Urinary bladder (tissue), 4 donors: ENCODE measurements around the gene FHOD1. TPM values are rescaled to one million over a fixed set of nuclear protein-coding genes. Genes with fewer than 3 reads are reported as not detected.

Experiments used
- DNase-seq: peaks from one replicate; pipeline ENCODE4 v3.0.0-alpha.2; 2015; ENCODE audit errors: extremely low spot score
- H3K27ac ChIP-seq: one replicate; pipeline ENCODE4 v1.5.1; 2013; ENCODE audit warnings: low read depth, mild to moderate bottlenecking, moderate library complexity
- H3K36me3 ChIP-seq: one replicate; pipeline ENCODE4 v1.6.1; 2013; ENCODE audit warnings: mild to moderate bottlenecking, moderate library complexity; ENCODE audit not compliant: insufficient read depth
- H3K4me1 ChIP-seq: one replicate; pipeline ENCODE4 v1.6.1; 2013; ENCODE audit warnings: mild to moderate bottlenecking, moderate library complexity; ENCODE audit not compliant: insufficient read depth
- H3K4me3 ChIP-seq: one replicate; pipeline ENCODE4 v1.5.1; 2013; ENCODE audit warnings: low read depth, low read length
- WGBS: extraction: QIAGEN DNeasy Blood & Tissue Kit; methylation state at CpG from one replicate; pipeline ENCODE4 v1.1.7; 2013; 5-methylcytosine and 5-hydroxymethylcytosine counted together
- polyA plus RNA-seq: library from polyadenylated mRNA; stranded (reverse); fragments of 200-250 nt; gene quantifications from one replicate; pipeline ENCODE4 v1.2.3, GENCODE V29; 2013
- total RNA-seq: library from RNA; depleted of rRNA; stranded (reverse); fragments of >200 nt; gene quantifications from one replicate; pipeline ENCODE4 v1.2.3, GENCODE V29; 2014
- donor health status: healthy with polysubstance abuse.
- donor health status: healthy.

FHOD1 gene
- total and polyA plus RNA-seq, 2 donors = 7.5 to 16.4 TPM

GRCh38 chr16:67238806-67239470 lies 8.3 kb downstream of the FHOD1 start:
- no peak for DNase-seq
- Histone ChIP-seq H3K36me3 (no peaks in the 10 kb centered on the region), H3K4me1 (no peaks in the 10 kb centered on the region), H3K4me3 (no peak overlapping the region), H3K27ac (no peak overlapping the region)
- WGBS = 90% methylated on average over 9 of the region's 9 CpGs

GRCh38 chr16:67238278-67238575 lies 9.1 kb downstream of the FHOD1 start:
- H3K36me3 ChIP-seq = no peaks in the 10 kb centered on the region
- no peak overlapping the region for H3K27ac ChIP-seq
- 96% methylated on average over 3 of the region's 3 CpGs for WGBS
- H3K4me3 ChIP-seq = no peak overlapping the region
- DNase-seq = no peak
- H3K4me1 ChIP-seq = no peaks in the 10 kb centered on the region

GRCh38 chr16:67237396-67238277 lies 9.6 kb downstream of the FHOD1 start:
- Histone ChIP-seq H3K4me3 (no peak overlapping the region), H3K36me3 (no peaks in the 10 kb centered on the region), H3K27ac (no peak overlapping the region), H3K4me1 (no peaks in the 10 kb centered on the region)
- no peak for DNase-seq
- 80% methylated on average over 16 of the region's 16 CpGs for WGBS

GRCh38 chr16:67236563-67237395 lies 10.5 kb downstream of the FHOD1 start:
- H3K27ac ChIP-seq = no peak overlapping the region
- no peaks in the 10 kb centered on the region for H3K4me1 ChIP-seq
- no peak for DNase-seq
- H3K36me3 ChIP-seq = no peaks in the 10 kb centered on the region
- 75% methylated on average over 50 of the region's 50 CpGs for WGBS
- no peak overlapping the region for H3K4me3 ChIP-seq

- Histone ChIP-seq H3K4me1 (no peaks in the 10 kb centered on the region), H3K27ac (no peak overlapping the region), H3K36me3 (no peaks in the 10 kb centered on the region), H3K4me3 (no peak overlapping the region)
- 86% methylated on average over 17 of the region's 17 CpGs for WGBS
- no peak for DNase-seq
These were observed 11.3 kb downstream of the FHOD1 start for GRCh38 chr16:67235816-67236562.

GRCh38 chr16:67234180-67234597 lies 13.1 kb downstream of the FHOD1 start:
- WGBS = 93% methylated on average over 10 of the region's 10 CpGs
- Histone ChIP-seq H3K4me1 (no peaks in the 10 kb centered on the region), H3K27ac (no peak overlapping the region), H3K36me3 (no peaks in the 10 kb centered on the region), H3K4me3 (no peak overlapping the region)
- DNase-seq = no peak

GRCh38 chr16:67233596-67233995 lies 13.7 kb downstream of the FHOD1 start:
- no peaks in the 10 kb centered on the region for H3K4me1 ChIP-seq
- 58% methylated on average over 7 of the region's 7 CpGs for WGBS
- no peak overlapping the region for H3K27ac ChIP-seq
- H3K4me3 ChIP-seq = no peak overlapping the region
- H3K36me3 ChIP-seq = no peaks in the 10 kb centered on the region
- no peak for DNase-seq

GRCh38 chr16:67230809-67231660 lies 16.2 kb downstream of the FHOD1 start:
- no peak overlapping the region for H3K4me3 ChIP-seq
- H3K36me3 ChIP-seq = no peaks in the 10 kb centered on the region
- 86% methylated on average over 12 of the region's 12 CpGs for WGBS
- no peaks in the 10 kb centered on the region for H3K4me1 ChIP-seq
- no peak for DNase-seq
- H3K27ac ChIP-seq = no peak overlapping the region

- Histone ChIP-seq H3K36me3 (no peaks in the 10 kb centered on the region), H3K4me3 (no peak overlapping the region), H3K27ac (no peak overlapping the region), H3K4me1 (no peaks in the 10 kb centered on the region)
- 93% methylated on average over 32 of the region's 32 CpGs for WGBS
- DNase-seq = no peak
These were observed 17.1 kb downstream of the FHOD1 start for GRCh38 chr16:67229906-67230808.

GRCh38 chr16:67228905-67229304 lies 18.4 kb downstream of the FHOD1 start:
- Histone ChIP-seq H3K27ac (no peak overlapping the region), H3K4me1 (no peaks in the 10 kb centered on the region), H3K4me3 (no peak overlapping the region), H3K36me3 (no peaks in the 10 kb centered on the region)
- WGBS = 88% methylated on average over 9 of the region's 9 CpGs
- DNase-seq = no peak

GRCh38 chr16:67228034-67228785 lies 19.1 kb downstream of the FHOD1 start:
- no peaks in the 10 kb centered on the region for H3K36me3 ChIP-seq
- H3K4me1 ChIP-seq = no peaks in the 10 kb centered on the region
- WGBS = 89% methylated on average over 9 of the region's 9 CpGs
- no peak overlapping the region for H3K27ac ChIP-seq
- H3K4me3 ChIP-seq = peak overlapping the region; percentile 73
- no peak for DNase-seq
